T-helper 2 cell (primary cell): ENCODE results near the gene PLPPR1.
"Not testable (repeated sequence)": the region's sequence is repeated elsewhere in the genome, so short reads cannot be mapped to it uniquely, and the experiment has no call there.

ENCODE experiments used
- DNase-seq, 5 experiments: peaks; one replicate each; pipeline versions ENCODE4 v3.0.0 to v3.0.0-alpha.2; 2012 to 2022

Gene PLPPR1

DNA sequence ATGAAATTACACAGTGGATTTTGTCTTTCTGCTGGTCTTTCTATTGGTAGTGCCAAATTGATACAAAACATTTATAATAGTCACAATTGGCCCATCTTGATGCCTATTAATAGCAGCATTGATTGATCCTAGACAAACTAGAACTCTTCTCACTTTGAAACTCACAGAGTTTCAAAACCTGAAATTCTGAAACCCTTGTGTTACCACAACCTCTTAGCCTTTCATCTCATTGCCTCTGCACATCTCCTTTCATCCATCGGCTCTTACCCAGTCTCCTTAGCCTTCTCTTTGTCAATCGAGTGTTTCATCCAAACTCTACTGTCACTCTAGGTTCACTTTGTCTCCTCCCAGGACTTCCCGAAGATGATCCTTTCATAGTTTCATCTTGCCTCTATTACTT, 22.1 kb downstream of the PLPPR1 start:
- no peak for DNase-seq

DNA sequence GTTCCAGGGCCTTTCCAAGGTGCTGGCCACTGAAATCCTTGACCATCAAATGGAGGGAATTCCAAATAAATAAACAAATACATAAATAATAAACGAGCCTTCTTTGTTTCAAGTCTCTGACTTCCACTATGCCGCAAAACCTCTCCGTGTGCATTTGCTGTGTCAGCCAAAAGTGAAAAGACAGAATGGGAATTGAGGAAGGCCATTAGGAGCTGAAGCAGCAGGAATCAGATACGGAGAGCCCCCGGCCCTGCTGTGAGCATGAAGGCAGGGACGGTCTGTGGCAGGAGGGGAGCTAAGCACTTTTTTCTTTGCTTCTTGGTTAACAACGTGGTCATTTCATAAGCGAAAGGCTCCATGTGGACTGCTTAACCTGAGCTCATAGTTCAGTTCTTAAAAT, 26.1 kb downstream of the PLPPR1 start:
- no peak for DNase-seq

DNA sequence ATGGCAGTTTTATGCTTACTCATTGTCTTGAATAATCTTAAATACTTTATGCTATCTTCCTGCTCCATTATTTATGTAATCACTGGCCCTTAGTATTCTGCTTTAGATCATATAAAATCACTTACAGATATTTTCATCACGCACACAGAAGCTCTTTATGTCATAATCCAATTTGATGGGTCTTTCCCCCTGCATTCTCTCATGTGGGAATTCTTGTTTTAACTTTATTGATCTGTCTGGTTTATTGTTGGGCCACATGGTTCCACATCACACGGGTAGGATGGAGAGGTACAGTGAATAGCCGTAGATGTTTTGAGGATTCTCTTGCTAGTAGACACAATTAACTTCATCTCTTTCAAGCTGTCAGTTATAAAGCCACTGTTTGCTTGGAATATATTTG, 27.0 kb downstream of the PLPPR1 start:
- no peak for DNase-seq

DNA sequence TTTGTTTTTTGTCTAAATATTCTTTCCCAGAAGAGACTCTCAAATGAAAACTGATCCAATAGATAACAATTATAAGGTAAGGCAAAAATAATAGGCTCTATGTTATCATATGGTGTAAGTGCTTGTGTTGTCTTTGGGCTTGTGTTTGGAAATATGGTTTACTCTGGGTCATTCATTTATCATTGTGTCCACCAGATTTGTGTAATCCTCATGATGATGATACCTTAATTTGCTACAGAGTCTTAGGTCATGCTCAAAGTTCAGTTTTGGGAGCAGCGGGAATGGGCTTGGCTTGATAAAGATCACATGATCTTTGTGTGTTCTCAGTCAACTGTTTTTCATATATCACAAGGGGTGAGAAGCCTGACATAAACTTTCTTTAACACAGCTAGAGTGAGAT, 34.2 kb downstream of the PLPPR1 start:
- DNase-seq: no peak

DNA sequence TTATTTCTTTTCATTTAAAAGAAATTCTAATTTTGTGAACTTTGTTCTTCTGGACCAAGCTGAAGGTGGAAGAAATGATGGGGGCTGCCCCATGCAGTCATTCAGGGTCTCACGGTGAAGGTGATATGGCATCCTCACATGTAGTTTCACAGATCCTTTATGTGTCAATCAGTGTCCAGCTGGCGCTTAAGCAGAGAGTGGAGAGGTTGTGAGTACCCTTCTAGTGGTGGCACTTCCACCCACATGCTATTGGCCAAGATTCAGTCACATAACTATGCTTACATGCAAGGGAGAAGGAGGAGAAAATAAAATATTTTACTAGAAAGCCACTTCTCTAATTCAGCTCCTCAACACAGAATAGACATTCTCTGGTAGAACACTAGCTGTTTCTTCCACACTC, 34.7 kb downstream of the PLPPR1 start:
- DNase-seq: no peak

DNA sequence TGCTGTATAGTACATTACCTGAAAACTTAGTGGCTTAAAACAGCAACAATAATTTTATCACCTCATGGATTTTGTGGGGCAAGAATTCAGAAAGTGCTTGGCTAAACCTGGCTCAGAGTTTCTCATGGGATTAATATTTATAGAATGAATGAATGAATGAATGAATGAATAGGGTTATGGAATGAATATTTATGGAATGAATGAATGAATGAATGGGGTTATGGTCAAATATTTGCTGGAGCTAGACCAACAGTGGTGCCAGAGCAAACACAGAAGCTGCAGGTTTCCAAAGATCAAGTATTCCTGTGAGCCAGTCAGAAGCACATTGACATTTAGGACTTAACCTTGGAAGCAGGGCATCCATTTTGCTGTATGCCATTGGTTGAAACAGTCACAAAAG, 35.7 kb downstream of the PLPPR1 start:
- no peak for DNase-seq

DNA sequence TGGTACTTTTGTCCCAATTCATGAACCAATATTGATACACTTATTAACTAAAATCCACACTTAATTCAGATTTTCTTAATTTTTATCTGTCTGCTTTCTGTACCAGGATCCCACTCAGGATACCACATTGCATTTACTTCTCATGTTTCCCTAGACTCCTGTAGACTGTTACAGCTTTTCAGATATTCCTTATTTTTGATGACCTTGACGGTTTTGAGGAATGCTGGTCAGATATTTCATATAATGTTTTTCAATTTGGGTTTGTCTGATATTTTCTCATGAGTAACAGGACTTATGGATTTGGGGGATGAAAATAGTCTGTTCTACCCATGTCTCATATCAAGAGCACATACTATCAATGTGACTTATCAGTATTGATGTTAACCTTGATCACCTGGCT, 37.4 kb downstream of the PLPPR1 start:
- no peak for DNase-seq

DNA sequence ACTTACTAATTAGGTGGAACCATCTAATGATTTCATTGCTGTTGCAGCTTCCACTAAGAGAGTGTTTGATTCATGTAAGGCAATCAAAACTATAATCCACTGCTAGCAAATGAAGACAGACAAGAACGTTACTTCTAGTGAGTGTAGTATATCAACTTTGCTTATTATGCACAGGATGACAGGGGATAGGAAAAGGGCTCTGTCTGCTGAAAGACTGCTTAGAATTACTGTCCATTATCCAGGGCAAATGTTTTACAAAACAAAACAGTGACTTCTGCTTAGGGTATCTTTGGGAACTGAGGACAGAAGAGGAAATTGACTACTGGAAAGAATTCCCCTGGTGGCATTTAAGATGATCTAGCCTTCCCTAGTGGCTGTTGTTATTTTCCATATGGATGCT, 40.2 kb downstream of the PLPPR1 start:
- DNase-seq: no peak

DNA sequence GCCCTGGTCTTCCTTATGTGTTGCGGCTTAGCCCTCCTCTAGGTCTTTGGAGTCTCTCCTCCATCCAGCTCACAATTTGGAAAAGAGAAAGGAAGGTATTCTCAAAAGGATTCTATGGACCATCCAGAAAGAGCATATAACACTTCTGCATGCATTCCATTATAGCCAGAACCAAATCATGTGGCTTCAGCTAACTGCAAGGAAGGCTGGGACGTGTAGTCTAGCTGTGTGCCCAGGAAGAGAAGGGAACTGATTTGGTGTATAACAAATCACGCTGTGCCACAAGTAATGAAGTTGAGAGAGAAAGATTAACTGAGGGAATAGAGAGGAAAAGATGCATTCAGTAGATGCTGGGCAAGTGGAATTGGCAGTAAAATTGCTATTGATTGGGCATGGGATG, 43.7 kb downstream of the PLPPR1 start:
- DNase-seq: no peak

DNA sequence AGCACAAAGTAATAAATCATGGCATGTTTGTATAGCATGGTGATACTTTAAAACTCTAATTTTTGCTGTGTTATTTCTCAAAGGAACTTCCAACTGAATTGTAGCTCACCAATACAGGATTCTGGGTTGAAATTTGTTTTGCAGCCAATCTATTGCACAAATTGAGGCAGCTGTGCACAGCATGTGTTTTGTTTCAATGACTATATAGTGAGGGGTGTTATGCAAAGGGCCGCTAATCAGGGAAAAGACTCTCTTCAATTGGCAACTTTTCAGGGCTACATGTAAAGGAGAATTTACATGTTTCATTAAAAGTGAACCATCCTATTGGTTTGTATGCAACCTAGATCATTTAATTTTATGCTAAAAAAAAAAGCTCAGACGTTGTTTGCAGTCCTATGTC, 44.6 kb downstream of the PLPPR1 start:
- DNase-seq: no peak

DNA sequence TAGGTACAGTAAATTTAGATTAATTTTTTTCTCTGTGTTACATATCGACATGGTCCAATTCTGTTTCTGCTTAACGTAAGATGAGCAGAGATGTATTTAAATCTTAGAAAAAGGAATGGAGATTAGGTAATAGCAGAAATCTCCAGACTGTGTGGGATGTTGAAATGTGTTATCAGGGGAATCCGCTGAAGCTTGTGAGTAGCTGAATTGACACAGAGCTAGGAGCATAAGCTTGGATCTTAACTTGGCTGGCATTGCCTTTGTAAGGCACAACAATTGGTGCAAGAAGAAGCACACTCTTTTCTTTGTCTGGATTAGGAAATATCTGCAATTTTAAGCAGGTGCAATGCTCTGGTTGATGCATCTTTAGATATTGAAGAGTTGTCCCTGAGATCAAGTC, 53.1 kb downstream of the PLPPR1 start:
- no peak for DNase-seq

DNA sequence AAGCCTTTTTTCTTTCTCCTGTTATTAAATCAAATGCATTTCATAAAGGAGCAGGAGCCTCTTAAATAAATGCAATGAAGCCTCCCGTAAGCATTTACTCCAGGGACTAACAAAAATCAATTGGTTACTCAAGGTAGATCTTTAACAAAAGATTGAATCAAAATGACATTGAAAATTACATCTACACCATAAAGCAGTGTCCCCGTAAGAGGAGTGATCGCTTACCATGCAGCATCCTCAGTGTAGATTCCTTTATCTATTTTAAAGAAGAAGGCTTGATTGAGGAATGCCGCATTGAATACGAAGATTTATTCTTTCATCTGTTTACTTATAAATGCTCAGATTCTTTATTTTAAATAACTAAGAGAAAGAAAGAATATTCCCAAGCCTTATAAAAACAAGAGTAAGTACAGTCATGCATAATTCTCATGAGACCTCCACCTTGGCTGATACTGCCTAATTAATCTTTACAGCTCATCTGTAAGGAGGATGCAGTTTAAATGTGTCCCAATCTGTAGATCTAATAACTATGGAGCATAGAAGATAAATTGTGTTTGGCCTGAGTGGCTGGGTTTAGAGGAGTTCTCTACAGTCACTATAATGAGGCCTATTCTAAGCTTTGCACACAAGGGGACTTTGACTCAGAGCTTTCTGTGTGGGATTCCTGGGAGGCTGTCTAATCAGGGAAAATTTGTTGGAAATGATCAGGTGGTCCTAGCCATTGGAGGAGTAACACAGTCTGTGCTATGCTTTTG, 55.1 kb downstream of the PLPPR1 start:
- no peak for DNase-seq

DNA sequence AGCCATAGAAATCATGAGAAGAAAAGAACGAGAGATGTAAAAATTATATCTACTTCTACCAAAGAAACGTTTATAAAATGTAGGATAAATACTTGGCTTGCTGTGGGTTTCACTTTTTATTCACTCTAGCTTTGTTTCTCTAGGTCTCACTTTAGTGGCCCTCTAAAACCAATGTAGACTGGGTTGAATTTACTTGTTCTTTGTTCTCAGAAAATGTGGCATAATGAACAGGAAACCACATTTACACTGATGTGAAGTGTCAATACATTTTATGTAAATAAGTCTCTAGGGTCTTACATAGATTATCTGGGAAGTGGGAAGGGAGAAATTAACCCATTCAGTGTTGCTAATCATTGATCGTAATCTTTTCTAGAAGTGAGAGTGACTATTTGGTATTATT, 58.9 kb downstream of the PLPPR1 start:
- DNase-seq: no peak

DNA sequence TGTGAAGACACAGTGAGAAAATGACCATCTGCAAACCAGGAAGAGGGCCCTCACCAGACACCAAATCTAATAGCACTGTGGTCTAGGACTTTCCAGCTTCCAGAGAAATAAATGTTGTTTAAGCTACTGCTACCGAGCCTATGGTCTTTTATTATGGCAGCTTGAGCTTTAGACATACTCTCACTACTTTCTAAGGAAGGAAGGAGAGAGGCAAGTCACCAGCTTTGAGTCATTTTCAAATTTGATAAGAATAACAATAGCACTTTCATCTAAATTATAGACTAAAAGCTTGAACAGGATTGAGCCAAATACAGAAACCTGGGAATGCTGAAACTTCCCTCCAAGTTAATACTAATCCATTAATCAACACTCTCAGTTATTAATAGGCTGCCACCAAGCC, 64.4 kb downstream of the PLPPR1 start:
- DNase-seq: no peak

DNA sequence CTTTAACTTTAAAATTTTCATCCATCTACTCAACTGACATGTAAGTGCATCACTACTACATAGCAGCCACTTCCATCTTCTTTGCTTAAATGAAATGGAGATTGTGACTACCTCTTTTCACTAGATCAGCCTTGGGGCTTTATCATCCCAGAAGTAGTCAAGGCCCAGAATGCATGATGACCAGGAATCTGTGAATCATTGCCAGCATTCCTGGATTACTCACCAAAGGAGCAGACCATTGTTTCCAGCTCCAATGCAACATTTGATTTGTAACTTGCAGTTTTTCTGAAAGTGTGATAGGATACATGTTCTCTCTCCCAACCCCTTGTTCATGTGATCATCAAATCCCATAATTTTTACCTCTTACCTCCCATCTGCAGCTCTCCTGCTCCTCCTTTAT, 65.1 kb downstream of the PLPPR1 start:
- DNase-seq: no peak

DNA sequence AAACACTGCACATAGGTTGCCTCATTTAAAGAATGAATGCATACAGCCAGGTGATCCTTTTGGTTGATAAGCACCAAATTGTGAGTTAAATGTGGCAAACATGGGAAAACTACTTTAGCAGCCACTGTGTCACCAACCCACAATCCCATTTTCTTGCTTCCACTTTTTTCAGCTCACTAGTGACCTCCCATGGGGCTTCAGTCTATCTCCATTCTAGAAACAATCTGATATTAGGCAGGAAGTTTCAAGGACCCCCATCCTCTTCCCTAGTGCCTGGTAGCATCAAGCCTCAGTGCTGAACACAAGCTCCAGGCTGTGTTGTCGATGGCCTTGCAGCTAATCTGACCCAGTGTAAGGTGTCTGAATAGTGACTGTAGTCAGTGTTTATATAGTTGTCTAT, 66.2 kb downstream of the PLPPR1 start:
- no peak for DNase-seq

DNA sequence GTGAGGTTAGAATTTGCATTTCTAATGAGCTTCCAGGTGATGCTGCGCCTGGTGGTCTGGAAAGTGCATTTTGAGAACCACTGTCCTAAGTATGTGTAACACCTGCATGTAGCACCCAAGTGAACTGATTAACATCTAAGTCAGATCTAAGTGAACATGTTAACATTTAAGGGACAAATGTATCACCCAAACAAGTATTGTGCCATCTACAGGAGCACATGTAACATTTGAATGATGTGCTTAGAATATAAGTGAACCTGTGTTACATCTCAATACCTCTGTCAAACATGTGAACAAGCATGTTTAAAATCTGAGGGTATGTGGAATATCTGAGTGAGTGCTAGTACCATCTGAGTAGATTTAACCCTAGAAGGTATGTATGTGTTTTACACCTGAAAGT, 68.7 kb downstream of the PLPPR1 start:
- no peak for DNase-seq

DNA sequence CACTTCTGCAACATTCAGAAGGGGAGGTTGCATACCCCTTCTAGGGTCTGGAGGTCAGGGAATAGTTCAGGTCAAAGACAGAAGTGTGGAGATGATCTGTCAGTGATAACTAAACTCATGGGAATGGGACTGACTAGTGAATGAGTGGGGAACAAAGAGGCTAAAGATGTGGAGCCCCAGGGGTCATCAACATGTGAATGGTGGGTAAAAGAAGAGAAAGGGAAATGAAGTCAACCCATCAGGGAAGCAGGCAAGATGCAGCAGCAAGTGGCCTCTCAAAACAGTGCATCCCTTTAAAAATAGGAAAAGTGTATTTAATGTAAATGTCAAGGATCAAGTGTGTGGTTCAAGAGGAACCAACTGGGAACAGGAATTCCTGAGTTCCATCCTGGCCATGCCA, 69.9 kb downstream of the PLPPR1 start:
- no peak for DNase-seq

DNA sequence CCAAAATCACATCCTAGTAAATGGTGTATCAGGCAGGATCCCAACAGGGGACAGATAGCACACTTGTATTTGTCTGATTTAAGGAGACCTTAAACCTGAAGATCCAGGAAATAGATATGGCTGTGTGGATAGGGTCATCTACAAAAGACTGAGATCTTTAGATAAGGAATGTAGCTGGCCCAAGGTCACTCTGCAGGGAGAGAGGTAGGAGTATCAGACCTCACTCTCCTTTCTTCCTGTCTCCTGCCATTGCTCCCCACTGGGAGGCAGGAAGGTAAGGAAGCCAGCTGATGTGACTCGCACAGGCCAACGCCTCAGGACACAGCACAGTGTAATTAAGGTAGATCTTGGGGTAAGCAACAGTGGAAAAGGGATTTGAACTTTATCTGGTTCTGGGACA, 85.8 kb downstream of the PLPPR1 start:
- no peak for DNase-seq

DNA sequence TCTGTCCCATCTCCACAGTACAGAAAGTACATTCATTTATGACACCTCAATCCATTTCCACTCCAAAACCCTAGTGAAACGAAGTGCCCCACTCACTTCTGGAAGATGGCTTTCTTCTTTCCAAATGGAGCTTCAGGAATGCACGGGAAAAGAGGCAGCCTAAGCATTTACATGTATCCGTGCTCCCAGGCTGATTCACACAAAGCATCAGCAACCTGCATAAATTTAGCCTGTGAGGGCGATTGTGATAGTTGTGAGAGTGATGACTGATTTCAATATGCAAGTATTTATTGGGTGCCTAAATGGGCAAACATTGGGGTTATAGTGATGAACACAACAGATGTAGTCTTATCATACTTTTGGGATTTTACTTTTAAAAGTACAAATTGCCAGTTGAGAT, 86.6 kb downstream of the PLPPR1 start:
- DNase-seq: no peak

DNA sequence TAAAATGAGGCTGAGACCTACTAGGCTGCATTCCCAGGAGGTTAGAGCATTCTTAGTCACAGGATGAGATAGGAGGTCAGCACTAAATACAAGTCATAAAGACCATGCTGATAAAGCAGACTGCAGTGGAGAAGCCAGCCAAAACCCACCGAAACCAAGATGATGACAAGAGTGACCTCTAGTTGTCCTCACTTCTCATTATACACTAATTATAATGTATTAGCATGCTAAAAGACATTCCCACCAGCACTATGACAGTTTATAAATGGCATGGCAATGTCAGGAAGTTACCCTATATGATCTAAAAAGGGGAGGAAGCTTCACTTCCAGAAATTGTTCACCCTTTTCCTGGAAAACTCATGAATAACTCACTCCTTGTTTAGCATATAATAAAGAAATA, 88.6 kb downstream of the PLPPR1 start:
- DNase-seq: no peak

DNA sequence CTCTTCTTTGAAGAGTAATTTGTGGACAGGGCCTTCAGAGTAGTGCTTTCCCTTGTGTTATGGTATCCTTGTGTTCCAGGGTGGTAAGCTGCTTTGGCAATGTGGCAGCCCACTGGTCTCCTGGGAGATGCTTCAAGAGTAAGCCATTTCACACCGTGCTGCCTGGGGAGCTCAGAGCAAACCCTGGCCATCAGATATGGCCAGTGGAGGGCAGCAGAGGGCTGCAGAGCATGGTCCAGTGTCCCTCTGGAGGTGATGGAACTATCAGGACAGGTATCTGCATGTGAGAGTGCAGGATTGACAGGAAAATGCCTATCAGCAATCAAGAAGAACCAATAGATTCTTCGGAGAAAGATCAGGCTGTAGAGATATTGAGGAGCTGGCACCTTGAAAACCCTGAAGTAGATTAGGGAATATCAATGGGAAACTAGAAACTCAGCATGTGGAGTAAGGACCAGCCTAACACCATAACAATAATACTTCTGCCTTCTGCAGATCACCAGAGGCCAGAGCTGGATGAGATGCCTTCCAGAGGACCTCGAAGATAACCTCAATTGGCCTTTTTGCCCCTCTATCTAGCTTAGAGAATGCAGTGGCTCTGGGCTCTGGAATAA, 90.8 kb downstream of the PLPPR1 start:
- DNase-seq: peak in 1 of 5 experiments; percentile 19

DNA sequence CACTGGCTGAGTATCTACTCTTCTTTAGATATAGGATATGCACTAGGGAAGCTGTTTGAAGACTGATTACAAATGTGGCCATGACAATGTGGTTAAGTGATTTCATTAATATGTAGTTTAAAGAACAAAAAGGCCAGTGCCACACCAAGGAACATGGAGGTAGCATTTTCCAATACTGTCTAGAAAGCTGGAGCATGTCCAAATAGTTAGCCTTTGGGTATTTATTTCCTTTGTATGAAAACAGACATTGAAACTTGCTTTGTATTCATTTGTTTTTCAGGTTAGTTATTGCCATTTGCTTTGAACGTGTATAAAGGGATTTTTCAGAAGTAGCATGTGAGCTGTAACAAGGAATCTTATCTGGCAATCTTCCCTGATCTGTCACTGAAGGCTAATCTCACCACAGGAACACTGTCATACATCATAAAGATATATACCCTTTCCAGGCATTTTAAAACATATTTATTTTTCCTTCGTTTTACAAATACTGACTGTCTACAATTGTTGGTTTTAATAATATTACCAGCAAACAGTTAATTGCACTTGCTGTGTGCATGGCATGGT, 93.4 kb downstream of the PLPPR1 start:
- no peak for DNase-seq

DNA sequence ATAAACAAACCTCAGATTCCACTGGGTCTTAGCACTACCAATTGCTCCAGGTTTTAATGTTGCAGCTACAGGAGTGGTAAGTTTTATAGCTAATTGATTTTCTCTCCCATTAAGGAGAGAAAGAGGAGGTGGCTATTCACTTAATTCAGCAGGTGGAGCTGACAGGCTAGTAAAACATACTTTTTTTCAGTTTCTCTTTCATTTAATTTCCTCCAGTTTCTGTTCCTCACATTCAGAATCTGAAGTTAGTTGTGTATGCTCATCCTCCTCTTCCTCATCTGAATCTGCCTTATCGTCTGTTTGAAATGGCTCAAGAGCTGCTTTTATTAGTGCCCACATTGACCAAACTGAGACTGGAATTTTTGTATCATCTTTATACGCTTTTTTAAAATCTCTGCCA, 98.0 kb downstream of the PLPPR1 start:
- DNase-seq: no peak

DNA sequence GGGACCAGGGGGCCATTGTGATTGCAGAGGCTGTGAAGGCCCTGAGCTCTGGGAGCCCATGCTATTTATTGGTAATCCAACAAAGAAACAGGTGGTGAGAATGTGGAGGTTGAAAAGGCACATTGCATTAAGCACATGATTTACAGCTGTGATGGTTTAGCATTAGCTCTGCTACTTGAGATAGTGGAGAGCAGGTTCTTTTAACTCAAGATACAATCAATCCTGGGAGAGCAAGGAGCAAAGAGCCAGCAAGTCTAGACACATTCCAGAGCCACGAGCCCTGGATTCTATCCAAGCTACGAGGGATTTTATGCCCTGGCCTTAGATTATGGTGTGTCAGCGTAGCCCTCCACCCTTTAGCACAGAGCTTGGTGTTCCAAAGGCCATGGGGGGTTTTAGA, 98.8 kb downstream of the PLPPR1 start:
- DNase-seq: not testable (repeated sequence)
